Stomach smooth muscle (tissue), 2 donors: ENCODE results near the gene ARHGAP4.

Experiments used
- H3K27ac ChIP-seq: one replicate; pipeline ENCODE4 v1.7.0; 2013; ENCODE audit warnings: mild to moderate bottlenecking, low read length, inconsistent platforms
- H3K27me3 ChIP-seq, 2 donors: one replicate each; pipeline ENCODE4 v1.7.0; 2013; ENCODE audit warnings: low read length in 2 of 2; ENCODE audit not compliant: insufficient read depth in 2 of 2, control insufficient read depth in 1 of 2
- H3K36me3 ChIP-seq, 2 donors: one replicate each; pipeline ENCODE4 v1.7.0; 2013; ENCODE audit warnings: low read length in 2 of 2; ENCODE audit not compliant: control insufficient read depth in 2 of 2, insufficient read depth in 2 of 2
- H3K4me1 ChIP-seq: one replicate; pipeline ENCODE4 v1.7.0; 2013; ENCODE audit warnings: low read length; ENCODE audit not compliant: control insufficient read depth, insufficient read depth
- H3K4me3 ChIP-seq, 2 donors: one replicate each; pipeline ENCODE4 v1.7.0; 2013; ENCODE audit warnings: low read length in 2 of 2
- H3K9ac ChIP-seq, 2 donors: one replicate each; pipeline ENCODE4 v1.7.0; 2013; ENCODE audit warnings: low read length in 2 of 2, mild to moderate bottlenecking in 1 of 2
- H3K9me3 ChIP-seq, 2 donors: one replicate each; pipeline ENCODE4 v1.7.0; 2013; ENCODE audit warnings: low read length in 2 of 2; ENCODE audit not compliant: control insufficient read depth in 2 of 2
- donor health status: healthy.
- donor health status: Pancreatic carcinoma.

Gene ARHGAP4

GRCh38 chrX:153961292-153961691 is 35.2 kb upstream of the ARHGAP4 start:
- no peak overlapping the region for H3K4me3 ChIP-seq
- peak overlapping the region; percentile 67 for H3K27ac ChIP-seq
- no peak overlapping the region for H3K9ac ChIP-seq
- H3K27me3 ChIP-seq: peaks cover 0 to 4% of the 10 kb centered on the region in 2 donors
- H3K36me3 ChIP-seq: peaks cover 20 to 34% of the 10 kb centered on the region in 2 donors
- no peaks in the 10 kb centered on the region for H3K9me3 ChIP-seq
- peaks cover 21% of the 10 kb centered on the region for H3K4me1 ChIP-seq

GRCh38 chrX:153960786-153961185 is 34.7 kb upstream of the ARHGAP4 start:
- H3K27me3 ChIP-seq: peaks cover 0 to 4% of the 10 kb centered on the region in 2 donors
- H3K4me1 ChIP-seq: peaks cover 16% of the 10 kb centered on the region
- peak overlapping the region; percentile 67 for H3K27ac ChIP-seq
- peaks cover 22 to 35% of the 10 kb centered on the region in 2 donors for H3K36me3 ChIP-seq
- H3K9ac ChIP-seq: no peak overlapping the region
- no peak overlapping the region for H3K4me3 ChIP-seq
- no peaks in the 10 kb centered on the region for H3K9me3 ChIP-seq

GRCh38 chrX:153960077-153960476 is 34.0 kb upstream of the ARHGAP4 start:
- Histone ChIP-seq H3K4me3 (no peak overlapping the region), H3K4me1 (peaks cover 15% of the 10 kb centered on the region), H3K36me3 (peaks cover 24 to 38% of the 10 kb centered on the region in 2 donors), H3K9ac (no peak overlapping the region), H3K9me3 (no peaks in the 10 kb centered on the region), H3K27ac (no peak overlapping the region), H3K27me3 (peaks cover 0 to 4% of the 10 kb centered on the region in 2 donors)

- H3K27me3 ChIP-seq: peaks cover 0 to 3% of the 10 kb centered on the region in 2 donors
- H3K4me1 ChIP-seq: peaks cover 19% of the 10 kb centered on the region
- H3K27ac ChIP-seq: no peak overlapping the region
- H3K9ac ChIP-seq: no peak overlapping the region
- peaks cover 24 to 38% of the 10 kb centered on the region in 2 donors for H3K36me3 ChIP-seq
- H3K4me3 ChIP-seq: no peak overlapping the region
- no peaks in the 10 kb centered on the region for H3K9me3 ChIP-seq
Measured at GRCh38 chrX:153959649-153960048, 33.6 kb upstream of the ARHGAP4 start.

- no peak overlapping the region for H3K27ac ChIP-seq
- no peak overlapping the region for H3K4me3 ChIP-seq
- H3K9ac ChIP-seq: no peak overlapping the region
- no peaks in the 10 kb centered on the region for H3K9me3 ChIP-seq
- H3K4me1 ChIP-seq: peaks cover 27% of the 10 kb centered on the region
- peaks cover 0 to 2% of the 10 kb centered on the region in 2 donors for H3K27me3 ChIP-seq
- peaks cover 24 to 38% of the 10 kb centered on the region in 2 donors for H3K36me3 ChIP-seq
Measured at GRCh38 chrX:153958605-153959004, 32.5 kb upstream of the ARHGAP4 start.

- Histone ChIP-seq H3K27ac (peak overlapping the region; percentile 95), H3K36me3 (peaks cover 21 to 36% of the 10 kb centered on the region in 2 donors), H3K9me3 (no peaks in the 10 kb centered on the region), H3K4me1 (peaks cover 39% of the 10 kb centered on the region), H3K4me3 (no peak overlapping the region), H3K9ac (no peak overlapping the region), H3K27me3 (peaks cover 0 to under 1% of the 10 kb centered on the region in 2 donors)
Measured at GRCh38 chrX:153957224-153957623, 31.2 kb upstream of the ARHGAP4 start.

- Histone ChIP-seq H3K27ac (peak overlapping the region; percentile 95), H3K27me3 (no peaks in the 10 kb centered on the region), H3K4me1 (peaks cover 48% of the 10 kb centered on the region), H3K36me3 (peaks cover 15 to 32% of the 10 kb centered on the region in 2 donors), H3K9me3 (no peaks in the 10 kb centered on the region), H3K9ac (no peak overlapping the region), H3K4me3 (no peak overlapping the region)
Measured at GRCh38 chrX:153956044-153956907, 30.2 kb upstream of the ARHGAP4 start.

- Histone ChIP-seq H3K27ac (peak overlapping the region; percentile 95), H3K36me3 (peaks cover 22 to 35% of the 10 kb centered on the region in 2 donors), H3K27me3 (no peaks in the 10 kb centered on the region), H3K9ac (no peak overlapping the region), H3K4me1 (peaks cover 54% of the 10 kb centered on the region), H3K9me3 (no peaks in the 10 kb centered on the region), H3K4me3 (peak overlapping the region in 1 of 2 donors; percentile 3)
Measured at GRCh38 chrX:153955228-153955732, 29.2 kb upstream of the ARHGAP4 start.

GRCh38 chrX:153954558-153955227 is 28.6 kb upstream of the ARHGAP4 start:
- Histone ChIP-seq H3K9ac (no peak overlapping the region), H3K9me3 (no peaks in the 10 kb centered on the region), H3K36me3 (peaks cover 22 to 35% of the 10 kb centered on the region in 2 donors), H3K27ac (peak overlapping the region; percentile 95), H3K4me3 (peak overlapping the region in 1 of 2 donors; percentile 67), H3K27me3 (no peaks in the 10 kb centered on the region), H3K4me1 (peaks cover 60% of the 10 kb centered on the region)

- H3K36me3 ChIP-seq: peaks cover 21 to 31% of the 10 kb centered on the region in 2 donors
- peak overlapping the region; percentile 95 for H3K27ac ChIP-seq
- no peaks in the 10 kb centered on the region for H3K27me3 ChIP-seq
- peak overlapping the region; percentile 78 to 87 for H3K9ac ChIP-seq
- peak overlapping the region; percentile 43 to 67 for H3K4me3 ChIP-seq
- H3K4me1 ChIP-seq: peaks cover 63% of the 10 kb centered on the region
- no peaks in the 10 kb centered on the region for H3K9me3 ChIP-seq
Measured at GRCh38 chrX:153953892-153954557, 28.0 kb upstream of the ARHGAP4 start.
